ENCODE results near the gene DAB2. TPM values are rescaled to one million over a fixed set of nuclear protein-coding genes. Genes with fewer than 3 reads are reported as not detected.

The DAB2 gene
- total and polyA plus RNA-seq, 2 of the 8 experiments (the other 6 are each of a cell fraction or from before 2014, with no cell fraction given), result 2.6 to 4.9 TPM

- Histone ChIP-seq H3K27me3 (replicated peaks in 1 of 4; ENCODE audit: control insufficient read depth in 3 of 4, extremely low read depth in 1 of 4, insufficient read depth in 3 of 4, low read length in 3 of 4) (no peaks in the 10 kb centered on the region), H3K27ac (ENCODE audit: low read depth, low read length) (no peak overlapping the region), H3K14ac (ENCODE audit: insufficient read length) (no peak overlapping the region), H3K4me2 (ENCODE audit: insufficient read depth in 1 of 2, low read depth in 2 of 2, low read length in 2 of 2) (no peak overlapping the region), H4K8ac (ENCODE audit: extremely low read depth, insufficient read depth, low read length) (no peak overlapping the region), H2BK120ac (replicated peaks; ENCODE audit: low read depth, low read length) (no peak overlapping the region), H4K5ac (ENCODE audit: insufficient read length, low read depth, low read length) (no peak overlapping the region), H2BK20ac (ENCODE audit: low read length) (no peak overlapping the region), H3K23ac (ENCODE audit: insufficient read length) (no peak overlapping the region), H3K36me3 (ENCODE audit: control insufficient read depth in 2 of 4, insufficient read depth in 4 of 4, low read length in 3 of 4) (no peaks in the 10 kb centered on the region), H4K20me1 (replicated peaks in 1 of 2; ENCODE audit: control insufficient read depth in 1 of 2, insufficient read depth in 2 of 2, low read length in 2 of 2) (no peaks in the 10 kb centered on the region), H4K91ac (replicated peaks; ENCODE audit: insufficient read length, low read length) (no peak overlapping the region), H3K4me3 (ENCODE audit: extremely low read depth in 1 of 4, insufficient read depth in 2 of 4, low read depth in 3 of 4, low read length in 4 of 4) (no peak overlapping the region), H3K9me3 (ENCODE audit: insufficient read depth in 2 of 2, low read depth in 1 of 2, low read length in 1 of 2) (no peaks in the 10 kb centered on the region), H2BK5ac (ENCODE audit: low read depth, low read length) (no peak overlapping the region), H3K79me1 (ENCODE audit: low read depth, low read length) (no peaks in the 10 kb centered on the region), H2AK5ac (ENCODE audit: low read depth, low read length) (no peak overlapping the region), H3K4me1 (replicated peaks in 1 of 4; ENCODE audit: control insufficient read depth in 3 of 4, insufficient read depth in 4 of 4, low read length in 3 of 4) (peaks cover 0 to 1% (median 0%) of the 10 kb centered on the region in 4 experiments; a peak in 1 of 7 replicates), H3K18ac (ENCODE audit: extremely low read depth, low read length) (no peak overlapping the region), H3K79me2 (ENCODE audit: control insufficient read depth in 1 of 2, insufficient read depth in 2 of 2, low read length in 2 of 2) (no peaks in the 10 kb centered on the region), H3K56ac (replicated peaks; ENCODE audit: insufficient read length, low read depth, low read length) (no peak overlapping the region), H2BK15ac (ENCODE audit: low read length) (no peak overlapping the region), H2AFZ (ENCODE audit: low read length) (no peak overlapping the region), H2BK12ac (ENCODE audit: low read depth, low read length) (no peak overlapping the region), H3K23me2 (ENCODE audit: low read depth, low read length) (no peaks in the 10 kb centered on the region), H3K9ac (replicated peaks in 1 of 4; ENCODE audit: extremely low read depth in 1 of 4, low read depth in 3 of 4, low read length in 3 of 4) (no peak overlapping the region), H3K4ac (replicated peaks; ENCODE audit: insufficient read length, low read depth, low read length) (no peak overlapping the region)
- DNase-seq (ENCODE audit: low read depth in 1 of 2, low spot score in 2 of 2) (no peak), FAIRE-seq (no peak)
- ChIA-PET CTCF (ENCODE audit: partially characterized antibody) (interaction anchor here (0.8 to 7.0 kb wide), 3 partner anchors 8 to 180 kb away, joined by 3 to 57 read pairs (median 7); no protein-coding TSS in a partner anchor), POLR2A (ENCODE audit: partially characterized antibody) (no interaction called here)
- WGBS, 2 experiments (ENCODE audit: extremely low coverage in 1 of 2, insufficient coverage in 1 of 2, insufficient read length in 1 of 2, insufficient replicate concordance in 2 of 2, low coverage in 1 of 2, low lambda C conversion rate in 2 of 2, missing lambda C conversion rate in 1 of 2), result 96% methylated on average over 5 of the region's 5 CpGs; no CpG with 5 or more reads in 1 of the 2 experiments
- TF ChIP-seq, protein P1, sequence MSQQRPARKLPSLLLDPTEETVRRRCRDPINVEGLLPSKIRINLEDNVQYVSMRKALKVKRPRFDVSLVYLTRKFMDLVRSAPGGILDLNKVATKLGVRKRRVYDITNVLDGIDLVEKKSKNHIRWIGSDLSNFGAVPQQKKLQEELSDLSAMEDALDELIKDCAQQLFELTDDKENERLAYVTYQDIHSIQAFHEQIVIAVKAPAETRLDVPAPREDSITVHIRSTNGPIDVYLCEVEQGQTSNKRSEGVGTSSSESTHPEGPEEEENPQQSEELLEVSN (IDR thresholded peaks at IDR 0.05), result no peak
- TF ChIP-seq RXRA (IDR thresholded peaks at IDR 0.05; ENCODE audit: insufficient read depth, low read depth, low read length) (no peak), HDAC2 (IDR thresholded peaks at IDR 0.05; ENCODE audit: borderline replicate concordance in 1 of 2, low read depth in 2 of 2, low read length in 2 of 2) (no peak), YY1 (IDR thresholded peaks at IDR 0.05; ENCODE audit: low read depth, low read length) (no peak), HDAC6 (IDR thresholded peaks at IDR 0.05; ENCODE audit: low read depth, low read length) (no peak), CHD1 (IDR thresholded peaks at IDR 0.05; ENCODE audit: low read depth, low read length) (no peak), CREB1 (IDR thresholded peaks at IDR 0.05) (no peak), CBX5 (IDR thresholded peaks at IDR 0.05; ENCODE audit: low read depth, low read length) (no peak), BCL11A (IDR thresholded peaks at IDR 0.05; ENCODE audit: low read depth in 2 of 2, low read length in 2 of 2) (no peak), SP1 (IDR thresholded peaks at IDR 0.05; ENCODE audit: low read depth, low read length) (no peak), JUND (IDR thresholded peaks at IDR 0.05; ENCODE audit: low read length) (no peak), POLR2A (IDR thresholded peaks at IDR 0.05; ENCODE audit: control extremely low read depth in 1 of 2, low read depth in 2 of 2, low read length in 2 of 2) (no peak), SP4 (IDR thresholded peaks at IDR 0.05; ENCODE audit: low read length) (no peak), GABPA (IDR thresholded peaks at IDR 0.05; ENCODE audit: borderline replicate concordance, insufficient read depth, low read length) (no peak)
These were observed 55.5 kb downstream of the DAB2 start for GRCh38 chr5:39369123-39369815.
